ENCODE measurements around the gene RAPGEF6.

DNA sequence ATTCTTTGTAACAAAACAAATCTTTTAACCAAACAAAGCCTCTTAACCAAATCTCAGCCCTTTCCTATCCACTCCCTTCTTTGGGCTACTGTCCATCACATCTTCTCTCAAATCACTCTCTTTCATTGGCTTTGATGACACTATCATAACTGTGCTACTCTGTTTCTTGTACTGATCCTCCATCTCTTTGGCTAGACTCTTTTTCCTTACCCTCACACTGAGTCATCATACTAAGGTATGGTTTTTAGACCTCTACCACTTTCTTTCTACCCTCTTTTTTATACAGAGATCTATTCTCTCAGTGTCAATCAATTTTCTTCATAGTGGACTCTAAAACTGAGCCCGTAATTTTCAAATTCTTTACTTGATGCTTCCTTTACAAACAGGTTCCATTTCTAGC is 174.9 kb downstream of the RAPGEF6 start:
- TF ChIP-seq, protein P1, sequence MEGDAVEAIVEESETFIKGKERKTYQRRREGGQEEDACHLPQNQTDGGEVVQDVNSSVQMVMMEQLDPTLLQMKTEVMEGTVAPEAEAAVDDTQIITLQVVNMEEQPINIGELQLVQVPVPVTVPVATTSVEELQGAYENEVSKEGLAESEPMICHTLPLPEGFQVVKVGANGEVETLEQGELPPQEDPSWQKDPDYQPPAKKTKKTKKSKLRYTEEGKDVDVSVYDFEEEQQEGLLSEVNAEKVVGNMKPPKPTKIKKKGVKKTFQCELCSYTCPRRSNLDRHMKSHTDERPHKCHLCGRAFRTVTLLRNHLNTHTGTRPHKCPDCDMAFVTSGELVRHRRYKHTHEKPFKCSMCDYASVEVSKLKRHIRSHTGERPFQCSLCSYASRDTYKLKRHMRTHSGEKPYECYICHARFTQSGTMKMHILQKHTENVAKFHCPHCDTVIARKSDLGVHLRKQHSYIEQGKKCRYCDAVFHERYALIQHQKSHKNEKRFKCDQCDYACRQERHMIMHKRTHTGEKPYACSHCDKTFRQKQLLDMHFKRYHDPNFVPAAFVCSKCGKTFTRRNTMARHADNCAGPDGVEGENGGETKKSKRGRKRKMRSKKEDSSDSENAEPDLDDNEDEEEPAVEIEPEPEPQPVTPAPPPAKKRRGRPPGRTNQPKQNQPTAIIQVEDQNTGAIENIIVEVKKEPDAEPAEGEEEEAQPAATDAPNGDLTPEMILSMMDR (IDR thresholded peaks at IDR 0.05), result no peak
- TF ChIP-seq ZFX (IDR thresholded peaks at IDR 0.05; ENCODE audit: borderline replicate concordance), result no peak
